Ovary (tissue), 3 donors: Measurements from ENCODE around the gene C10orf143.

ENCODE experiments used
- CTCF ChIP-seq, 3 donors: fragments of 450-650 bp in 2 of 3; fragments of 200-600 bp in 1 of 3; IDR thresholded peaks; one replicate each; pipeline versions ENCODE4 v1.5.1 to v1.8.0; 2016 to 2022; ENCODE audit warnings: antibody characterized with exemption in 3 of 3, mild to moderate bottlenecking in 1 of 3
- EP300 ChIP-seq: sonication (generic); formaldehyde crosslinking; IDR thresholded peaks from one replicate; pipeline ENCODE4 v1.6.1; 2017; ENCODE audit warnings: antibody characterized with exemption
- donor health status: DM: no; HTN: no; CAD: no.

DNA sequence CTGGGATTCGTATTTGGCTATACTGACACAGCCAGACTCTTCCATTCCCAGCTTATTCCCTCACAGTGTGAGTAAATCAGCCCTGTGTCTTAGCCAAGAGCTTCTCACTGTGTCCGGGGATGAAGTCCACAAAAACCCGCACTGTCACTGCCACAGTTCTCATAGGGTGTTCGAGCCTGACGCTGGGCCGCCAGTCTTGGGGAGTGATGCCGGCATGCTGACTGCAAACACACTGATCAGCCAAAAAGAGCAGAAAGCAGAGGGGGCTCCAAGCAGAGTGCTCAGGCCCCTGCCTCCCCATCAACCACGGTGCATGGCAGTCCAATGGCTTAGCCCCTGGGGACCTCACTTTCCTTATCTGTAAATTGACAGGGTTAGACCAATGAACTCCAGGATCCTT is 36.7 kb downstream of the C10orf143 start:
- TF ChIP-seq EP300 (no peak), CTCF (IDR thresholded peaks at IDR 0.05) (no peak)
